Measurements from ENCODE around the gene CYFIP1. TPM values are rescaled to one million over a fixed set of nuclear protein-coding genes. Genes with fewer than 3 reads are reported as not detected.
A peak's percentile ranks its signal among the peaks of the same experiment; 100 is the strongest.

The CYFIP1 gene
- total and polyA plus RNA-seq, 9 of the 15 experiments (the other 6 are each of a cell fraction or from before 2014, with no cell fraction given): 3.8 to 59.8 (median 28.3) TPM

DNA sequence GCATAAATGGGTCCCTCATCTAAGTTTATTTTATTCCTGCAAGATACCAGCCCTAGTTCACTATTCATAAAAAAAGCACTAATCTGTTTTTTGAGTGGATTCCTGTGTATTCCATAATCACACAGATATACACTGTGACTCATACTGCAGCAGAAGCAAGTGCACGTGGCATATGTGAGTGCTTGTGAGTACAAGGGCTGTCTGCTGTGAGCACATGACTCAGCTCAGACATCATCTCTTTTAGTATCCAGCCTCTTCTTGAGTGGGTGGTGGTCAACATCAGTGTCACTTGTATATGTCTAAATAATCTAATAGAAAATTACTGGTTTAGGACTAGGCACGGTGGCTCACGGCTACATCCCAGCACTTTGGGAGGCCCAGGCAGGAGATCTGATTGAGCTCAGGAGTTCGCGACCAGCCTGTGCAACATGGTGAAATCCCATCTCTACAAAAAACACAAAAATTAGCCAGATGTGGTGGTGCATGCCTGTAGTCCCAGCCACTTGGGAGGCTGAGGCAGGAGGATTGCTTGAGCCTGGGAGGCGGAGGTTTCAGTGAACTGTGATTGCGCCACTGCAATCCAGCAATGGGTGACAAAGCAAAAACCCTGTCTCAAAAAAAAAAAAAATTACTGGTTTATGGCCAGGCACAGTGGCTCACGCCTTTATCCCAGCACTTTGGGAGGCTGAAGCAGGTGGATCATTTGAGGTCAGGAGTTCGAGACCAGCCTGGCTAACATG, 91.9 kb downstream of the CYFIP1 start (continued):
- peak; percentile 25; the same call in 1 of the 2 replicates for TF ChIP-seq MGA (IDR thresholded peaks at IDR 0.05)
- no peak for TF ChIP-seq UBTF (IDR thresholded peaks at IDR 0.05; ENCODE audit: borderline replicate concordance in 1 of 2, low read depth in 2 of 2, low read length in 2 of 2)
- 0 out of 2 replicates have a peak, but pooled peaks have one; percentile 5 for TF ChIP-seq PKNOX1 (IDR thresholded peaks at IDR 0.05)
- no peak for TF ChIP-seq TBP (optimal IDR thresholded peaks at IDR 0.05; ENCODE audit: low read depth, low read length)
- TF ChIP-seq ARID1B (IDR thresholded peaks at IDR 0.05): peak; percentile 16; the same call in 1 of the 2 replicates
- no peak for TF ChIP-seq ZNF165 (CRISPR knock-in tag; IDR thresholded peaks at IDR 0.05; ENCODE audit: borderline replicate concordance)
- TF ChIP-seq PCBP1 (IDR thresholded peaks at IDR 0.05; ENCODE audit: low read depth, low read length, poor library complexity, severe bottlenecking): no peak
- TF ChIP-seq ZBTB1 (CRISPR knock-in tag; IDR thresholded peaks at IDR 0.05; ENCODE audit: borderline replicate concordance, low read depth): no peak
- TF ChIP-seq NFE2L1 (tag; IDR thresholded peaks at IDR 0.05; ENCODE audit: borderline replicate concordance, low read depth): no peak
- TF ChIP-seq MCM2 (IDR thresholded peaks at IDR 0.05; ENCODE audit: low read depth): no peak
- TF ChIP-seq BMI1 (IDR thresholded peaks at IDR 0.05; ENCODE audit: low read length): no peak

Measured in K562 (cell line).